HK-2 (cell line): ENCODE data around the gene SMARCC1.

Source experiments
- DNase-seq: peaks from one replicate; pipeline ENCODE4 v3.0.0-alpha.2; 2018; ENCODE audit not compliant: unreplicated experiment

Gene SMARCC1

DNA sequence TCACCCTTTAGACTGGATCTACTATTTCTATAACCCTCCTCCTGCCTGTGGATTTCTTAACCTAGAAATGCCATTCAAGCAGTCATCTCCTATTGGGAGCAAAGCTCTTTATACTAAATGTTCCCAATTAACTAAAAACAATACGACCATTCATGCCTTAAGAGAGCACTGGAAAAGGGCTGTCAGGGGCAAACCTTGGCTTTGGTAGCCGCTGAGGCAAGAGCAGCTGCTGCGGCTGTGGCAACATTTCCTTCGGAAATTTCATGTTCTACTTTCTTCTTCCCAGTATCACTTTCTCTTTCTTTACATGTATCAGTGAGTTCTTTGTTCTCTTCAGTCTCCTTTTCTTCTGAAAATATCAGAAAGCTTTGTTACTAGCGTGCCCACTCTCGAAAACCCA, 146.7 kb downstream of the SMARCC1 start:
- DNase-seq = no peak

DNA sequence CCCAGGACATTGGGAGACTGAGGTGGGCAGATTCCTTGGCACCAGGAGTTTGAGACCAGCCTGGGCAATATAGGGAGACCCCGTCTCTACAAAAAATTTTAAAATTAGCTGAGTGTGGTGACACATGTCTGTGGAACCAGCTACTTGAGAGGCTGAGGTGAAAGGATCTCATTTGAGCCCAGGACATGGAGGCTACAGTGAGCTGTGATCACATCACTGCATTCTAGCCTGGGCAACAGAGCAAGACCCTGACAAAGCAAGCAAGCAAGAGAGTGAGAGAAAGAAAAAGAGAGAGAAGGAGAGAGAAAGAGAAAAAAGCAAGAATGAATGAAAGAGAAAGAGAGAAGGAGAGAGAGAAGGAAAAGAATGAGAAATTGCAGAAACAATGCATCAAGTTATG, 150.9 kb downstream of the SMARCC1 start:
- no peak for DNase-seq

- DNase-seq = no peak
Observed at GRCh38 chr3:47629770-47630169, 151.9 kb downstream of the SMARCC1 start.

- DNase-seq = no peak
Observed at GRCh38 chr3:47628426-47628825, 153.3 kb downstream of the SMARCC1 start.

GRCh38 chr3:47622671-47623461, 158.8 kb downstream of the SMARCC1 start:
- no peak for DNase-seq

GRCh38 chr3:47617086-47618010, 164.3 kb downstream of the SMARCC1 start:
- no peak for DNase-seq

GRCh38 chr3:47614788-47615187, 166.9 kb downstream of the SMARCC1 start:
- DNase-seq = no peak

GRCh38 chr3:47613722-47614121, 168.0 kb downstream of the SMARCC1 start:
- no peak for DNase-seq

- no peak for DNase-seq
Observed at GRCh38 chr3:47612879-47613278, 168.8 kb downstream of the SMARCC1 start.

- no peak for DNase-seq
Observed at GRCh38 chr3:47612178-47612577, 169.5 kb downstream of the SMARCC1 start.

GRCh38 chr3:47611576-47611975, 170.1 kb downstream of the SMARCC1 start:
- no peak for DNase-seq

- DNase-seq = no peak
Observed at GRCh38 chr3:47610583-47610982, 171.1 kb downstream of the SMARCC1 start.

DNA sequence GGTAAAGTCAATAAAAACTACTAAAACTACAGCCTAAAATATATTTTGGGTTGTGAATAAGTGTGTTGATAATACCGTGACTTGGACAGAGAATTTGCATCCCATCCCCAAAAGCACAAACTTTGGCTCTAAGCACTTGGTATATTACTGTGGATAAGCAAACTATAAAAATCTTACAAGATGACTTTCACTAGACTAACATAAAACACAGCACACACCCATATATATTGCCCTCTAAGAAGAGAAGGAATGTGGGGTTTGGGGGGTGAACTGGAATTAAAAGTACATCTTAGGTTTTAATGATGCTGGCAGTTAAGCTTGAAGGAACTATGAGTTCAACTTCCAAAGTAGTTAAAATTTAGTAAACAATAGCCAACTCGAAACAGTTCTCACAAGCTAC, 174.4 kb downstream of the SMARCC1 start:
- no peak for DNase-seq

GRCh38 chr3:47606165-47606564, 175.5 kb downstream of the SMARCC1 start:
- no peak for DNase-seq

DNA sequence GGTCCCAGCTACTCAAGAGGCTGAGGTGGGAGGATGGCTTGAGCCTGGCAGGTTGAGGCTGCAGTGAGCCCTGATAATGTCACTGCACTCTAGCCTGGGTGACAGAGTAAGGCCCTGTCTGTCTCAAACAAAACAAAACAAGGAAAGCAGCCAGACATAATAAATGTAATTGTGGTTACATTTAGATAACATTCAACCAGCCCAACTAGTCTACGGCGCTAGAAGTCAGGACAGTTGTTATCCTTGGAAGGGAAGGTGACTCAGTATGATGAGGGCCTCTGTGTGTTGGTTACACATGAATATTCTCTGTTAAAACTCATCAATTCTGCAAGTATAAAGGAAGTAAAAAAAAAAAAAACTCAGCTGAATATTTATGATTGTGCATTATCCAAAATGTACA, 176.0 kb downstream of the SMARCC1 start:
- no peak for DNase-seq

DNA sequence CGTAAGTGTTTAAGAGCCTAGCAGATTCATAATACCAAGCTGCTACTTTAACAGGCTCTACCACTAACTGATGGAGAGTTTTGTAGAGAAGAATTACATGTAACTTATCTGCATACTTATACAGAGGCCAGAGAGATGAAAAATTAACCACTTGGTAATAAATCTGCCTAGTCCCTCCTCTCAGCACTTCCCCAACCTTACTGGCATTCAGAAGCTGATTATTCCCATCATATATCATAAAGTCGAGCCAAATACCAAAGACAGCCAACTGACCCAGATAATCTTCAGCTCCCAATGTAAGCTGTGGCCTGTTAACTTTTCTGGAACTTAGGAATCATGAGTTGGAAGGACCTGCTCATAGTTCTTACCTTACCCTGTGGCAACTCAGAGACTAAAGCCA, 177.5 kb downstream of the SMARCC1 start:
- DNase-seq = no peak

DNA sequence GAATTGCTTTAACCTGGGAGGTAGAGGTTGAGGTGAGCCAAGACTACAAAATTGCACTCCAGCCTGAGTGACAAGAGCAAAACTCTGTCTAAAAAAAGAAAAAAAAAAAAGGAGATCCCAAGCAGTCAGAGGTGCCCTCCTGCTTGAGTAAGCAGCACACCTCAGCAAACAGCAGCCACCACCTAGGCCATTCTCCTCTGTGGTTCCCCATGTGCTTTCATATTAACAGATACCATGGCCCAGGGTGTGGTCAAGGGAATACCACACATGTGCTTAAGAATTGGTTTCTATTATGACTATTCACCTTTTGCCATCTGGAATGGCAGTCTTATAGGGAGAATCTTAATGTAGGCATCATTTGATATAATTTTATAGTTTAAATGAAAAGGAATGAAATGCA, 178.4 kb downstream of the SMARCC1 start:
- no peak for DNase-seq

GRCh38 chr3:47601281-47601680, 180.4 kb downstream of the SMARCC1 start:
- no peak for DNase-seq

DNA sequence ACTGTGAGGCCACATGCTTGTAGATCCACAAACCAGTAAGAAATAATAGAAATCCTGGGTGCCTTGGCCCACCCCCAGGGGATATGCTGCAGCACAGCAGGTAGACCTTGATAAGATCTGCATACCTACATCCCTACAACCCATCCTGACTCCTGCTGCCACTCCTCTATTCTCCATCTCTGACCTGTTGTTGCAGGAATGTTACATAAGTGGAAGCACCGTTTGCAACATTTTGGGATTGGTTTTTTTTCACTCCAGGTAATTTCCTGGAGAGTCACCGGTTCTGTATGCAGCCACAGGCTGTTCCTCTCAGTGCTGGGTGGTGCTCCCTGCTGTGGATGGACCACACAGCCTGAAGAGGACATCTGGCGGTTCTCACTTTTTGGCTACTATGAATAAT, 186.9 kb downstream of the SMARCC1 start:
- no peak for DNase-seq

DNA sequence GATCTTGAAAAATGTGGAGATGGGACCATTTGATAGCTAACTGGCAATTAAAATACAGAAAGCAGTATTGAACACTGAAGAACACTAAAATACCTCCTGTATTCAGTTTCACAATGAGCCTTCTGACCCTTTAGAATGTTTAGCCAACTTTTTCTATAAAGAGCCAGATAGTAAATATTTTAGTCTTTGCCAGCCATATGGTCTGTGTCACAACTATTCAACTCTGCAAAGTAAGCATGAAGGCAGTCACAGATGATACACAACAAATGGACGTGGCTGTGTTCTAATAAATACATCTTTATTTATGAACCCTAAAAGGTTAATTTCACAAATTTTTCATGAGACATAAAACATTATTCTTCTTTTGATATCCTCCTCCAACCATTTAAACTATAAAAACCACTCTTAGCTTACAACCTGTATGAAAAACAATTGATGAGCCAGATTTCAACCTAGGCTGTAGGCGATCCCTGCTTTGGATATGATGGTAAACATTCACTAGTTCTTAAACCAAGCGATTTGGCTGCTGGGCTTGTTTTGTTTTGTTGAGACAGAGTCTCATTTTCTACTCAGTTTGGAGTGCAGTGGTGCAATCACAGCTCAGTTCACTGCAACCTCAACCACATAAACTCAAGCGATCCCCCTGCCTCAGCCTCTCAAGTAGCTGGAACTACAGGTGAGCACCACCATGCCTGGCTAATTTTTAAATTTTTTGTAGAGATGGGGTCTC, 189.5 kb downstream of the SMARCC1 start:
- DNase-seq = no peak

DNA sequence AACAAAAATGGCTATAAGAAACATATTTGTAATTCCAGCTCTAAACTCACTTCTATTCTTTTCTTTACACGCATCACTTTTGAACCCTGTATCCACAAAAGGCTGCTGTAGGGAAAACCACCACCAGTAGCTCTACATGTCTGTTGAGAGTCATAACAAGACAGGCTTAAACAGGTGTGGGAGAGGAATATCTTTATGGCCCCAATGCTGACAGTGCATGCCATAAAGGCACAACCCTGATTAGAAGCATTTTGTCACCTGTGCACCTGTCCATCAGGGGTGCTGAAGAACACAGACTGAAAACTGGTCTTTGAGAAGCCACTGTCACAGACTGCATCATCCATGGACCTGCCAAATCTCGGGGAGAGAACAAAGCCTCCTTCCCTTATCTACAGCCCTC, 191.5 kb downstream of the SMARCC1 start:
- no peak for DNase-seq

- DNase-seq = no peak
Observed at GRCh38 chr3:47588587-47588986, 193.1 kb downstream of the SMARCC1 start.
